DND-41 (cell line): ENCODE results near the gene GRID1.
A peak's percentile ranks its signal among the peaks of the same experiment; 100 is the strongest.

Experiments used
- ATAC-seq: fragments of 200-7000 bp; cut with Tn5 transposase; 3 replicates; pipeline ENCODE4 v1.9.1; 2021; ENCODE audit warnings: low read depth; ENCODE audit not compliant: insufficient read depth
- DNase-seq: peaks from one replicate; pipeline ENCODE4 v3.0.0-alpha.2; 2020
- H2AFZ ChIP-seq: 2 replicates; pipeline ENCODE4 v1.6.0; 2012; ENCODE audit warnings: low read depth, low read length
- H3K27ac ChIP-seq: 2 replicates; pipeline ENCODE4 v1.5.1; 2012; ENCODE audit warnings: low read length, inconsistent platforms
- H3K27me3 ChIP-seq: fragments of 200-600 bp; sonication (generic); 2 replicates; pipeline ENCODE4 v1.6.0; 2012; ENCODE audit warnings: low read length, mild to moderate bottlenecking, inconsistent platforms; ENCODE audit not compliant: insufficient read depth, poor library complexity
- H3K36me3 ChIP-seq: 2 replicates; pipeline ENCODE4 v1.5.1; 2012; ENCODE audit warnings: low read length, inconsistent platforms; ENCODE audit not compliant: insufficient read depth
- H3K4me1 ChIP-seq: 2 replicates; pipeline ENCODE4 v1.5.1; 2012; ENCODE audit warnings: mild to moderate bottlenecking, low read length; ENCODE audit not compliant: insufficient read depth
- H3K4me2 ChIP-seq: 2 replicates; pipeline ENCODE4 v1.6.0; 2012; ENCODE audit warnings: mild to moderate bottlenecking, moderate library complexity, low read length, inconsistent platforms; ENCODE audit not compliant: insufficient read depth
- H3K4me3 ChIP-seq, 2 experiments: fragments of 200-600 bp in 1 of 2; shearing (Covaris generic) in 1 of 2; 2 replicates each; pipeline ENCODE4 v1.5.1; 2012 to 2016; ENCODE audit warnings: inconsistent platforms in 2 of 2, low read length in 2 of 2, mild to moderate bottlenecking in 2 of 2, low read depth in 1 of 2, moderate library complexity in 1 of 2
- H3K79me2 ChIP-seq: 2 replicates; pipeline ENCODE4 v1.6.0; 2012; ENCODE audit warnings: low read length, inconsistent platforms; ENCODE audit not compliant: insufficient read depth
- H3K9ac ChIP-seq: 2 replicates; pipeline ENCODE4 v1.6.0; 2012; ENCODE audit warnings: low read depth, mild to moderate bottlenecking, inconsistent platforms, low read length, moderate library complexity
- H3K9me3 ChIP-seq: 2 replicates; pipeline ENCODE4 v1.5.1; 2012; ENCODE audit warnings: low read length, moderate library complexity, mild to moderate bottlenecking, inconsistent platforms; ENCODE audit not compliant: insufficient read depth, severe bottlenecking
- H4K20me1 ChIP-seq: 2 replicates; pipeline ENCODE4 v1.6.0; 2012; ENCODE audit warnings: low read length; ENCODE audit not compliant: insufficient read depth
- EZH2 ChIP-seq: IDR thresholded peaks from 3 replicates; pipeline ENCODE4 v1.6.1; 2012; ENCODE audit warnings: borderline replicate concordance, low read depth, mild to moderate bottlenecking, moderate library complexity, low read length, inconsistent platforms; ENCODE audit not compliant: severe bottlenecking
- TF ChIP-seq, protein P1 (sequence below): IDR thresholded peaks from 2 replicates; pipeline ENCODE4 v1.5.1; 2012; ENCODE audit warnings: borderline replicate concordance, low read length, moderate library complexity, mild to moderate bottlenecking; ENCODE audit not compliant: poor library complexity, severe bottlenecking; ENCODE audit errors: extremely low read depth

GRID1 gene

DNA sequence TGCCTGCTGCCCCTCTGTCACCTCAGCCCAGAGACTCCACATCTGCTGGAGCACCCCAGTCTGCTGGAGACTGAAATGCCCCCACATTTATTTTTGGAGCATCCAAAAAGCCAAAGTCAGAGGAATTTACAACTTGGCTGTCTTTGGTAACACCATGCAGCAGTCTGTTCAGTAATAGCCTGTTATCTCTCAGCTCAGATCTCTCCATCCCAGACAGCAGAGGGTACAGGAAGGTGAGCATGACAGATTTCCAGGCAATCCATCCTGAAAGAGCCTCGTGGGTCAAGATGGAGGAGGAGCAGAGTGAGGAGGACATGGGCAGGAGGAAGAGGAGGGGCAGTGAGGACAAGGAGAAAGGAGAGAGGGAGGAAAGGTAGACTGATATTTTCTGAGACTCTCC is 55.9 kb downstream of the GRID1 start:
- no peaks in the 10 kb centered on the region for H3K4me1 ChIP-seq
- TF ChIP-seq EZH2 = no peak
- TF ChIP-seq, protein P1, sequence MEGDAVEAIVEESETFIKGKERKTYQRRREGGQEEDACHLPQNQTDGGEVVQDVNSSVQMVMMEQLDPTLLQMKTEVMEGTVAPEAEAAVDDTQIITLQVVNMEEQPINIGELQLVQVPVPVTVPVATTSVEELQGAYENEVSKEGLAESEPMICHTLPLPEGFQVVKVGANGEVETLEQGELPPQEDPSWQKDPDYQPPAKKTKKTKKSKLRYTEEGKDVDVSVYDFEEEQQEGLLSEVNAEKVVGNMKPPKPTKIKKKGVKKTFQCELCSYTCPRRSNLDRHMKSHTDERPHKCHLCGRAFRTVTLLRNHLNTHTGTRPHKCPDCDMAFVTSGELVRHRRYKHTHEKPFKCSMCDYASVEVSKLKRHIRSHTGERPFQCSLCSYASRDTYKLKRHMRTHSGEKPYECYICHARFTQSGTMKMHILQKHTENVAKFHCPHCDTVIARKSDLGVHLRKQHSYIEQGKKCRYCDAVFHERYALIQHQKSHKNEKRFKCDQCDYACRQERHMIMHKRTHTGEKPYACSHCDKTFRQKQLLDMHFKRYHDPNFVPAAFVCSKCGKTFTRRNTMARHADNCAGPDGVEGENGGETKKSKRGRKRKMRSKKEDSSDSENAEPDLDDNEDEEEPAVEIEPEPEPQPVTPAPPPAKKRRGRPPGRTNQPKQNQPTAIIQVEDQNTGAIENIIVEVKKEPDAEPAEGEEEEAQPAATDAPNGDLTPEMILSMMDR = no peak
- H3K4me2 ChIP-seq = no peak overlapping the region
- peaks cover 4% of the 10 kb centered on the region for H4K20me1 ChIP-seq
- no peaks in the 10 kb centered on the region for H3K27me3 ChIP-seq
- H3K36me3 ChIP-seq = no peaks in the 10 kb centered on the region
- DNase-seq (no peak), ATAC-seq (no peak)
- H2AFZ ChIP-seq = no peak overlapping the region
- H3K79me2 ChIP-seq = no peaks in the 10 kb centered on the region
- no peaks in the 10 kb centered on the region for H3K9me3 ChIP-seq
- H3K9ac ChIP-seq = no peak overlapping the region
- H3K27ac ChIP-seq = no peak overlapping the region
- no peak overlapping the region for H3K4me3 ChIP-seq

DNA sequence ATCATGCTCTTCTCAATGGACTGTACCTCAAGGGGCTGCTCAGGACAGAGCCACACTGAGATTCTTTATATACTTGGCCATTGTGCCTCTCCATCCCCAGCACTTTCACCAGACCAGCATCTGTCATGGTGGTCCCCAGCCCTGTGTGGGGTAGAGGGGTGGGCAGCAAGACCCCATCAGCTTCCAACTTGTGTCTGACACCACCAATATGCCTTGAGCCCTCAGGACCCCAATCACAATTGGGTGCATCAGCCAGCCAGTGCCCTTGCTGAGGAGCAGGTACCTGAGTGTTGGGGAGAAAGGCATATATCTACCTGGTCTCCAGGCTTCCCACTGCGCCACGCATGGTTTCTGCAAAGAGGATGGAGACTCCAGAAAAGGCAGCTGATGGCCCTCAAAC is 56.3 kb downstream of the GRID1 start:
- TF ChIP-seq, protein P1 = no peak
- TF ChIP-seq EZH2 = no peak
- Histone ChIP-seq H3K36me3 (no peaks in the 10 kb centered on the region), H3K27me3 (no peaks in the 10 kb centered on the region), H3K79me2 (no peaks in the 10 kb centered on the region), H3K4me3 (no peak overlapping the region), H4K20me1 (peaks cover 4% of the 10 kb centered on the region), H3K4me1 (no peaks in the 10 kb centered on the region), H2AFZ (no peak overlapping the region), H3K4me2 (no peak overlapping the region), H3K27ac (no peak overlapping the region), H3K9ac (no peak overlapping the region), H3K9me3 (no peaks in the 10 kb centered on the region)
- ATAC-seq = no peak
- no peak for DNase-seq

DNA sequence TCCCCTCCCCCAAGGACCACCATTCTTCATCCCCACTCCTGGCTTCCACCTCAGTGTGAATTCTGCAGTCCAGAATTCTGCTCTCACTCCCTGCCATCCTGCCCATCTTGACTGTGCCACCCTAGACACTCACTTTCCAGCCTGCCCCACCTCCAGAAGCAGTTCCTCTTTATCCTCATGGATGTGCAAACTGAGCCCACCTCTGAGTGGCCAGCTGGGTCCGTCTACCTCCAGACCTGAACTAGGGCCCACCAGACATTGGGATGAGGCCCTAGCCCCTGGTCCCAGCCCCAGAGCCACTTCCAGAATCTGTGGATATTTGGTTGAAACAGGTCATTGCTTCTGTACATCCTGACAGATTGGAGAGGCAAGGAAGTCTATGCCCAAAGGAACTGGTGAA is 58.5 kb downstream of the GRID1 start:
- Histone ChIP-seq H3K4me3 (no peak overlapping the region), H3K4me2 (no peak overlapping the region), H4K20me1 (peaks cover 4% of the 10 kb centered on the region), H3K9ac (no peak overlapping the region), H2AFZ (no peak overlapping the region), H3K4me1 (no peaks in the 10 kb centered on the region), H3K9me3 (no peaks in the 10 kb centered on the region), H3K36me3 (no peaks in the 10 kb centered on the region), H3K27me3 (no peaks in the 10 kb centered on the region), H3K79me2 (no peaks in the 10 kb centered on the region), H3K27ac (no peak overlapping the region)
- TF ChIP-seq, protein P1 = no peak
- no peak for TF ChIP-seq EZH2
- no peak for DNase-seq
- ATAC-seq = no peak

DNA sequence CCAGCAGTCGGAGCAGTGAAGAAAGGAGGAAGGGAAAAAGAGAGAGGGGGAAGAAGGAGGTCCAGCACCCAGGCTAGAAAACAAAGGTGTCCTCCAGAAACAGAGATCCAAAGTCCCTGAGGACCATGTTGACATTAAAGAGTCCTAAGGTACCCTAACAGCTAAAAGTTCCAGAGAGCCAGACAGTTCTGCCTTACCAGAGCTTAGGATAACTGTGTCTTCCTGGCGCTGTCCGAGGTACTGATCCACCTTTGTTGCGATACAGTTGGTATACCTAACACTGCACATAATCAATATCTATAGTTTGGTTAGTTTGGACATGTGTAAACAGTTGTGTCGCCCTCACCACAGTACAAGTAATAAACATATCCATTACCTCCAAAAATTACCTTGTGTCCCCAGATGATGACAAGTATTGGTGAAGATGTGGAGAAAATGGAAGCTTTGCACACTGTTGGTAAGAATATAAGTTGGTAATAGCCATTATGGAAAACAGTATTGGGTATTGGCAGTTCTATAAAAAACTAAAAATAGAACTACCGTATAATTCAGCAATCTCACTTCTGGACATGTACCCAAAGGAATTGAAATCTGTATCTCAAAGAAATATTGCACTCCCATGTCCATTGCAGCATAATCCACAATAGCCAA is 59.8 kb downstream of the GRID1 start:
- no peak overlapping the region for H3K4me3 ChIP-seq
- ATAC-seq = peak; percentile 85
- no peak overlapping the region for H3K27ac ChIP-seq
- no peak overlapping the region for H3K9ac ChIP-seq
- H4K20me1 ChIP-seq = peaks cover 4% of the 10 kb centered on the region
- H3K4me1 ChIP-seq = no peaks in the 10 kb centered on the region
- TF ChIP-seq EZH2 = no peak
- TF ChIP-seq, protein P1 = no peak
- no peak overlapping the region for H2AFZ ChIP-seq
- DNase-seq = peak; percentile 63
- H3K4me2 ChIP-seq = no peak overlapping the region
- no peaks in the 10 kb centered on the region for H3K36me3 ChIP-seq
- no peaks in the 10 kb centered on the region for H3K9me3 ChIP-seq
- H3K27me3 ChIP-seq = no peaks in the 10 kb centered on the region
- H3K79me2 ChIP-seq = no peaks in the 10 kb centered on the region
